NCI-H2107 treated with DMSO at 0.1 percent for 48 hours (cell line): ENCODE data around the gene RPN1.

Experiments
- DNase-seq: peaks from one replicate; lab custom pipeline; 2025; ENCODE audit not compliant: unreplicated experiment; lab: John Stamatoyannopoulos, UW

The RPN1 gene

DNA sequence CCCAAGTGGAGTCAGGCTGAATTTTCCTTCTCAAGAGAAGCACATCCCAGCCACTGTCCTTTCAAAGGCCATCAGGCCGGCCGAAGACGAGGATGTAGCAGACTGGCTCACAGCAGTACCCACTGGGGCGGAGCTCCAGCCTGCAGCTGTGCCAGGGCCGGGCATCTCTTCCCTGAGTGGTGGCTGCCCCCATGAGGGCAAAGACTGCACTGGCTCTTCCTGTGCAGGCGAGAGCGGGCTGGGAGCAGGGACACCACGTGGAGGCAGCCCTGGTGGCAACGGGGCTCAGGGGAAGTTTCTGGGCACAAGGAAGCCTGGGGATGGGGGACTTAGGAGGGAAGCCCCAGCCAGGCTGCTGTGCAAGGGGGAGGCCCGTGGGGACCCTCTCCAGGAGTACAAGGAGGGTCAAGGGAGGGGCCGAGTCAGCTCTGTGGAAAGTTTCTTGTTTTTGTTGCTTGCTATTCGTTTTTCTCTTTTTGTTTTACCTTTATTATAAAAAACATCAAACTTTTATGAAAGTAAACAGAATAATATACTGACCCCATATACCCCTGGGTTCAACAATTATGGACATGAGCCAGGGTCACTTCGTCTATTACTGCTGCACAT, 66.1 kb downstream of the RPN1 start:
- DNase-seq: peak; percentile 79

DNA sequence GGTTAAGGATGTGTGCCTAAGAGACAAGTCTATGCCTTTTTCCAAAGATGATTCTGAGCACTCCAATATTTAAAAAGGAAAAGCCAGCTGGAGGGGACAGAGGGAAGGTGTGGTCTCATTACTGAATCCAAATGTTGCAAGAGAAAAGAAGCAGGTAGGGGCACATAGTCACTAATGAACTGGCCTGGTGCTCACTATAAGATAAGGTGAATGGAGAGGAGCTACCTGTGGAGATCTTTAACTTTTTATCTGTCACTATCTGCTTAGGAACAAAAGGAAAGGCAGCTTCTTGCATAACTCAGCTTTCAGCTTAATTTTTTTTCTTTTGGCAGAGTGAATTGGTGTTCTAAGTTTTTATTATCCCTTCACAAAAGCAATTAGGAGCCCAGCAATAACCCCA, 69.1 kb downstream of the RPN1 start:
- DNase-seq: no peak

DNA sequence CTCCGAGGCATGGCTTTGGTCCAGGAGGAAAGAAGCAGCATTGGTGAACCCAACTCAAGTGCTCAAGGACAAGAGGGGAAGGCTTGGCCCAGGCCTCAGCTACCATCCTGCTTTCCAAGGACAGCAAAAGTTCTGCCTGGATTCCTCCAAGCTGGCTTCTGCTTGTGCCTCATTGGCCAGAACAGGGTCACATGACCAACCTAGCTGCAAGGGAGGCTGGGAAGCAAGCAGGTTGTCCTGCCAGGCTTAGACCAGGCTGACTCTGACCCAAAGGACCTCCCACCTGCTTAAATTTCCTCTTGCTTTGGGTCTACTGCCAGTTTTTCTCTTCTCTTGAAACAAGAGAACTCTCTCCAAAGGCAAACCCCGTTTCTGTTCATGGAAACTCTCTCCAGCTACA, 70.7 kb downstream of the RPN1 start:
- no peak for DNase-seq

DNA sequence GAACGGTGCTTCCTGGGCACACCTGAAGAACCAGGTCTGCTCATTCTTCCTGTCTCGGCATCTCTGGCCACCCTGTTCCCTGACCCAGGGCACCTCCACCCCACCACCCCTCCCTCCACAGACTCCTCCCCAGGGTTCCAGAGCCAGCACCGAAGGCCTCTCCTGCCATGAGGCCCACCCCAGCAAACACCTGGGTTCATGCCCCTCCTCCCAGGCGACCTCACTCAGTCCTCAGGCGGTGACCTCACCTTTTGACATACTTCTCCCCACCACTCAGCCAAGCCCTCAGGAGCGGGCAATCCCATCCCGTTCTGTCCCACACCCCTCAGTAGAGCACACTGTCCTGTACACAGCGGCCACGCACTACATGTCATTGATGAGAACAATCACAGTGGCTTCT, 72.3 kb downstream of the RPN1 start:
- no peak for DNase-seq

DNA sequence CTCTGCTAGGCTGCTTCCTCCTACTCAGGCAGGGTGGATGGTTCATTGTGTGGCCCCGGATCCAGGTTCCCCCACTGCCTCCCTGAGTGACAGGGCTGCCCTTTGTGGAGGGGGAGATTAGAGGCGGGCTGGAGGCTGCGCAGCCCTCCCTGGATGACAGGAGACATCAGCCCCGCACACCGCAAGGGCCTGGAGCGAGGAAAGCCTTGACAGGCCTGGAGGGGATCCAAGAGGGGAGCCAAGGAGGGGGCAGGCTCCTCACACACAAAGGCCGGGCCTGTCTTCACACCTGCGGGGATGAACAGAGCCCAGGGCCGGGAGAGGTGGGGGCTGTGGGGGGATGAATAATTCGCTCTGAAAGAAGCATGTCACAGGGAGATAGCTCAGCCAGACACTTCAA, 72.9 kb downstream of the RPN1 start:
- DNase-seq: no peak

DNA sequence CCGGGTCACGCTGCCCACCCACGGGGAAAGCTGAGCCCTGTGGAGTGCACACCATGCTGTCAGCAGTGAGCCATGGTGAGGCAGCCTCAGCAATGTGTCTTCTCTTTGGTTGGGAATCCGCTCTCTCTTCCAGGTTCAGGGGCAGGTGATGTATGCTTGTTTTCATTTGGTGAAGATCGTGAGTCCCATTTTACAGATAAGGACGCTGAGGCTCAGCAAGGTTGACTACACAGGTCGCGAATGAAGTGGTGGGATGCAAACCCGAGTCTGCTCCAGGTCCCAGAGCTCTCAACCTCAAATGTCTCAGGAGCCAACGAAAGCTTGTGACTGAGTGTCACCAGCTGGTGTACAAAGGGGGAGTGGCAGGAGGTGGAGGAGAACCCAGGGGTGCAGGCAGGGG, 74.3 kb downstream of the RPN1 start:
- no peak for DNase-seq

DNA sequence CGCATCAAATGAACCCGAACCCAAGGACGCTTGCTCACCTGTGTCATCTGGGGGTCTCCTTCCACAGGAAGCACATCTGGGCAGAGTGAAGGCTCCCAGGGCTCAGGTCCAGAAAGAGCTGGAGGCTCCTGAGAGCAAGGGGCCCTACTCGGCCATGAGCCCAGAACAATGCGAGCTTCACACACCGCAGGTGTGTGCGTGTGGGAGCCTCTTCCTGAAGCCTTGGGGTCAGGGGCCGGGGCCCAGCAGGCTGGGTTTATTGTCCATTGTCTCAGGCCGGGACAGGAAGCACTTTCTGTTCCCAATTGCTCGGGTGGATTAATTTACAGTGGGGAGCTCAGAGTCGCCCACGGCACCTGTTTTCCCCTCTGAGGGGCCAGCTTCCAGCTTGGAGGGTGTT, 74.8 kb downstream of the RPN1 start:
- DNase-seq: no peak

DNA sequence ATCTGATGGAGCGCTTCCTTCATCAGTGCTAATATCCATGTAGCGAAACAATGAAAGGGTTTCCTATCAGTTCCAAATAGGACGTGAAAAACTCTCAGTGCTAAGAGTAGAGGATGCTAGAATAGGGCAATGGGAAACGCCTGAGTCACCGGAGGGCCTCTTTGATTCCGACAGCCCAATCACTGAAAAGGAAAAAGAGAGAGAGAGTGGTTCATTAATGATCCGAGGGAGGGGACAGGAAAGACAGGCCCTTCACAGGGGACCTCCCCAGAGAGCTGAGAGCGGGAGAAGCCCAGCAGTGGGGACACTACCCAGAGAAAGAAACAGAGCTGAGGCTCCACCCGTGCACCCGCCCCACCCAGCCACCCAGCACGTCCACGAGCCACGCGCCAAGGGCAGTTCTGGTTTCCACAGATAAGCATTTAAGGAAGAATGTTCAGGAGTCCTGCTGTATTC, 76.9 kb downstream of the RPN1 start:
- no peak for DNase-seq

DNA sequence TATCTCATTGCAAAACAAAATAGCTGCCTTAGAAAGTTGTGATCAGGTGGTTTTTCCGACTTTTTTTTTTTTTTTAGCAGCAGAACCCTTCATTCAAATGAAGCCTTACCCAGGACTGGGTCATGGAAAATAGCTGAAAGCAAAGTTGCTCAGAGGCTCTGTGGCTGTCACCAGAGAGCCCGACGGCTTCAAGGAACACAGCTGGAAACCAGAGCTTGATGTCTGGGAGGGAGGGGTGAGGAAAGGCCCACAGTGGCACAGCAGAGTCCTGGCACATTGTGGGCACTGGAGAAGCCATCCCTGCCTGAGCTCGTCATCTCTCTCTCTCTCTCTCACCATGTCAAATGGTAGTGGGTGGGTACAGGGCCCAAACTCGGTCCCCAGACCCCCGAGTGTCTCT, 77.5 kb downstream of the RPN1 start:
- no peak for DNase-seq

DNA sequence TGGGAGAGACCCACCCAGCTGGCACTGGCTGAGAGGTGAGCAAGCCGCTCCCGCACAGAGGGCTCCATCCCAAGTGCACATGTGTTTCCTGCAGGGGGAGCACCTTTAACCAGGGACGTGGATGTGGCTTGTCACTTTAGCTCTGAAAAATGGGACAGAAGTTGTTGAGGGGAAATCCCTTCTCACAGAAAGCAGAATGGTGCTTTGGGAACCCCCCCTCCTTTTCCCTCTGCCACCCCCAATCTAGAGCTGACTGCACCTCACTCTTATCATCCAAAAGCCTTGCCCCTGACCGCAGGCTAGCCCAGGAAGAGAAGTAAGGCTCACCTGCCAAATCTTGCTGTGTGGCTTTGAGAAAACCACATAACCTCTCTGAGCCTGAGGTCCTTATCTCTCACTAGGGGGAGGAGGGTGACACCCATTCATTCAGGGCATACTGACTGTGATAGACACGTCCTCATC, 77.9 kb downstream of the RPN1 start:
- no peak for DNase-seq

DNA sequence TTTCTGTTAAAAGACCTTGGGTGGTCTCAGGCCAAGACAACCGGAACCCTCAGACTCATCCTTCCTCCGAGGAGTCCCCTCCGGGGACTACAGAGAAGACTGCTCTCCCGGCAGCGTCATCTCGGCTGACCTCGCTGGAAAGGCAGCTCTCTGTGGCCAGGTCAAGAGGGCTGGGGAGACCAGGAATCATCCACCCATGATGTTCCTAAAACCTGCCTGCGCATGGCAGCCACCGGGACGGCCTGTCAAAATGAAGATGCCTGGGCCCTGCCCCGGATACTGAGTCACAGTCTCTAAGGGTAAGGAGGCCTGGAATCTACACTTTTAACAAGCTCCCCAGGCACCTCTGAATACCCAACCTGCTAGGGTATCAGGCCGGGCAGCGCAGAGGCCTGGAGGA, 78.6 kb downstream of the RPN1 start:
- DNase-seq: no peak
